Panc1 (cell line): ENCODE measurements around the gene PIK3CD. TPM values are rescaled to one million over a fixed set of nuclear protein-coding genes. Genes with fewer than 3 reads are reported as not detected.

ENCODE experiments used
- ATAC-seq: fragments of 200-7000 bp; cut with Tn5 transposase; 2 replicates; pipeline ENCODE4 v1.9.1; 2020; ENCODE audit warnings: mild to moderate bottlenecking, moderate library complexity
- BruUV-seq: library from RNA; stranded (reverse); fragments of 400-500 nt; replicated peaks from 2 replicates; lab custom pipeline; 2021; lab: Mats Ljungman, UMichigan
- CTCF ChIA-PET: fragments of 300-600 bp; sonication (Branson Sonifier 250); formaldehyde crosslinking; loops from one replicate; lab custom pipeline; 2022; ENCODE audit warnings: antibody characterized with exemption; lab: Charles Lee
- POLR2A ChIA-PET: fragments of 300-600 bp; sonication (Branson Sonifier 250); formaldehyde crosslinking; loops from one replicate; lab custom pipeline; 2022; ENCODE audit warnings: antibody characterized with exemption; lab: Charles Lee
- DNase-seq: peaks from one replicate; pipeline ENCODE4 v3.0.0-alpha.2; 2010; ENCODE audit warnings: low read depth, low spot score
- H3K27ac ChIP-seq: 2 replicates; pipeline ENCODE4 v1.5.1; 2011; ENCODE audit warnings: mild to moderate bottlenecking, low read length, inconsistent platforms
- H3K27me3 ChIP-seq: fragments of 200-500 bp; sonication (Bioruptor generic); 2 replicates; pipeline ENCODE4 v1.6.0; 2014; ENCODE audit warnings: low read length, inconsistent platforms; ENCODE audit not compliant: control insufficient read depth, insufficient read depth
- H3K36me3 ChIP-seq: fragments of 200-500 bp; sonication (Bioruptor generic); 2 replicates; pipeline ENCODE4 v1.5.1; 2014; ENCODE audit warnings: inconsistent platforms, mild to moderate bottlenecking, low read length, moderate library complexity; ENCODE audit not compliant: control insufficient read depth, insufficient read depth
- H3K4me1 ChIP-seq: 2 replicates; pipeline ENCODE4 v1.5.1; 2011; ENCODE audit warnings: inconsistent platforms, mild to moderate bottlenecking, low read length, moderate library complexity; ENCODE audit not compliant: control insufficient read depth, insufficient read depth
- H3K4me3 ChIP-seq, 2 experiments: 2 replicates each; pipeline ENCODE4 v1.5.1; 2011 to 2012; ENCODE audit warnings: low read depth in 2 of 2, low read length in 2 of 2, mild to moderate bottlenecking in 2 of 2, inconsistent platforms in 1 of 2, moderate library complexity in 1 of 2
- H3K9me3 ChIP-seq: fragments of 200-500 bp; sonication (Bioruptor generic); 2 replicates; pipeline ENCODE4 v1.5.1; 2014; ENCODE audit warnings: low read depth, mild to moderate bottlenecking, inconsistent platforms, low read length, moderate library complexity; ENCODE audit not compliant: control insufficient read depth, insufficient read depth
- POLR2AphosphoS5 ChIP-seq: IDR thresholded peaks from 2 replicates; pipeline ENCODE4 v1.6.1; 2012; ENCODE audit warnings: mild to moderate bottlenecking, low read depth, low read length, moderate library complexity
- SIN3A ChIP-seq: IDR thresholded peaks from 2 replicates; pipeline ENCODE4 v1.6.1; 2012; ENCODE audit warnings: low read depth, mild to moderate bottlenecking, low read length, moderate library complexity, borderline replicate concordance; ENCODE audit not compliant: insufficient read depth
- TCF7L2 ChIP-seq: IDR thresholded peaks from 2 replicates; pipeline ENCODE4 v1.6.1; 2011; ENCODE audit warnings: mild to moderate bottlenecking, low read depth, low read length, inconsistent platforms
- in situ Hi-C: cut with HindIII; loops from 2 replicates; pipeline ENCODE4 v1.10.0; 2016; ENCODE audit warnings: low sequenced_read_pairs, low pct_unique_long_range_greater_than_20kb
- intact Hi-C: fragments of 100-400 bp; cut with micrococcal nuclease; formaldehyde crosslinking; loops from one replicate; pipeline ENCODE4 v1.10.0; 2022; ENCODE audit not compliant: unreplicated experiment
- total RNA-seq: library from RNA; stranded (reverse); gene quantifications from one replicate; pipeline ENCODE4 v1.2.1, GENCODE V29; 2021; ENCODE audit not compliant: unreplicated experiment
- TF ChIP-seq, protein P1 (sequence below), 2 experiments: IDR thresholded peaks; 2 replicates each; pipeline ENCODE4 v1.6.1; 2011 to 2012; ENCODE audit warnings: low read depth in 2 of 2, control low read depth in 1 of 2, low read length in 1 of 2, mild to moderate bottlenecking in 1 of 2, moderate library complexity in 1 of 2; ENCODE audit not compliant: insufficient read depth in 1 of 2
- TF ChIP-seq, protein P2 (sequence below): fragments of 450-650 bp; IDR thresholded peaks from 2 replicates; pipeline ENCODE4 v1.5.1; 2017; ENCODE audit warnings: mild to moderate bottlenecking

The PIK3CD gene
- total RNA-seq, 1 experiment from 2014 or later = 12.5 TPM

DNA sequence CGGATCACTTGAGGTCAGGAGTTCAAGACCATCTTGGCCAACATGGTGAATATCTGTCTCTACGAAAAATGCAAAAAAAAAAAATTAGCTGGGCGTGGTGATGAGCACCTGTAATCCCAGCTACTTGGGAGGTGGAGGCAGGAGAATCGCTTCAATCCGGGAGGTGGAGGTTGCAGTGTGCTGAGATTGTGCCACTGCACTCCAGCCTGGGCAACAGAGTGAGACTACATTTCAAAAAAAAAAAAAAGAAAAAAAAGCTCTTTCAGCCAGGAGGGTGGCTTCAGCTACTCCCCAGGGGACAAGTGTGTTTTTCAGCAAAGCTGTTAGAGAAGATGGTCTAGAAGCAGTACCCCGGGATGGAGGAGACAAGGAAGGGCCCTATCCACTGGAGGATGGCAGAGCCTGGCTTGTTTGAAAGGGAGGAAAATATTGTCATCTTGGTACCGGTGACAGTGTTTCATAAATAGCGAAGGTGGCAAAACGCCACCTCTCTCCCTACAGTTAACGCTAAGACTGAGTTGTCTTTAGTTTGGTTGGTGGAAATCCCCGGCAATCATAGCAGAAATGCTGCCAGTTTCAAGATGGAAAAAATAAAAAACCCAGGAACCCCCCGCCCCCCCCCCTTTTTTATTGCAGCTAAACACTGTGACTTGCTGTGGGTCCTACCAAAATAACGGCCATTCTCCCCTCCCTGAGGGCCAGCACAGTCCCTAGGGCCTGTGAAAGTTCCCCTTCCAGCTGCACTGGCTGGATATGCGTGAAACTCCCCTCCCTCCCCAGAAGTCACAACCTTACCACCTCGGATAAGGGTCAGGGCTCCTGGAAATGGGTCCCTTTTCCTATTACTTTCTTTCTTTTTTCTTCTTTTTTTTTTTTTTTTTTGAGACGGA lies 3.5 kb downstream of the PIK3CD start:
- Histone ChIP-seq H3K4me1 (no peaks in the 10 kb centered on the region), H3K27me3 (no peaks in the 10 kb centered on the region), H3K9me3 (no peaks in the 10 kb centered on the region), H3K36me3 (no peaks in the 10 kb centered on the region), H3K4me3 (no peak overlapping the region), H3K27ac (no peak overlapping the region)
- in situ Hi-C loops (no loop called here), intact Hi-C loops (no loop called here)
- ChIA-PET POLR2A (interaction anchor here (0.6 to 0.7 kb wide), 2 partner anchors 63 to 356 kb away, joined by 4 to 5 read pairs; no protein-coding TSS in a partner anchor), CTCF (interaction anchor here (0.6 to 0.7 kb wide), 3 partner anchors 29 to 56 kb away, joined by 3 to 6 read pairs (median 5); no protein-coding TSS in a partner anchor)
- no peak for TF ChIP-seq TCF7L2
- BruUV-seq = no TSS peak
- DNase-seq = no peak
- no peak for ATAC-seq

DNA sequence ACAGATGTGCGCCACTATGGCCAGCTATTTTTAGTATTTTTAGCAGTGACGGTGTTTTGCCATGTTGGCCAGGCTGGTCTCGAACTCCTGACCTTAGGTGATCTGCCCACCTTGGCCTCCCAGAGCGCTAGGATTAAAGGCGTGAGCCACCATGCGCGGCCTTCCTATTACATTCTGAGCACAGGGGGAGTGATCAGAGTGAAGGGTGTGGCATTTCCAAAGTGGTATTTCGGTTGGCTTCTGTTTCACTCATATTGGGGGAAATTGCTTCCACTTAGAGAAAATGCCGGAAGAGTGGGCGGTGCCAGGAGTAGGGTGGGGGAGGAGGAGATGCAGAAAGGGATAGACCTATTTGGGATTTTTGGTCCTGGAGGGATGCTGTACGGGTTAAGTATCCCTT lies 4.3 kb downstream of the PIK3CD start:
- Histone ChIP-seq H3K4me3 (no peak overlapping the region), H3K27ac (no peak overlapping the region), H3K4me1 (no peaks in the 10 kb centered on the region), H3K36me3 (no peaks in the 10 kb centered on the region), H3K9me3 (no peaks in the 10 kb centered on the region), H3K27me3 (no peaks in the 10 kb centered on the region)
- no TSS peak for BruUV-seq
- POLR2A ChIA-PET = no interaction called here
- intact Hi-C loops (no loop called here), in situ Hi-C loops (no loop called here)
- TF ChIP-seq, protein P1, sequence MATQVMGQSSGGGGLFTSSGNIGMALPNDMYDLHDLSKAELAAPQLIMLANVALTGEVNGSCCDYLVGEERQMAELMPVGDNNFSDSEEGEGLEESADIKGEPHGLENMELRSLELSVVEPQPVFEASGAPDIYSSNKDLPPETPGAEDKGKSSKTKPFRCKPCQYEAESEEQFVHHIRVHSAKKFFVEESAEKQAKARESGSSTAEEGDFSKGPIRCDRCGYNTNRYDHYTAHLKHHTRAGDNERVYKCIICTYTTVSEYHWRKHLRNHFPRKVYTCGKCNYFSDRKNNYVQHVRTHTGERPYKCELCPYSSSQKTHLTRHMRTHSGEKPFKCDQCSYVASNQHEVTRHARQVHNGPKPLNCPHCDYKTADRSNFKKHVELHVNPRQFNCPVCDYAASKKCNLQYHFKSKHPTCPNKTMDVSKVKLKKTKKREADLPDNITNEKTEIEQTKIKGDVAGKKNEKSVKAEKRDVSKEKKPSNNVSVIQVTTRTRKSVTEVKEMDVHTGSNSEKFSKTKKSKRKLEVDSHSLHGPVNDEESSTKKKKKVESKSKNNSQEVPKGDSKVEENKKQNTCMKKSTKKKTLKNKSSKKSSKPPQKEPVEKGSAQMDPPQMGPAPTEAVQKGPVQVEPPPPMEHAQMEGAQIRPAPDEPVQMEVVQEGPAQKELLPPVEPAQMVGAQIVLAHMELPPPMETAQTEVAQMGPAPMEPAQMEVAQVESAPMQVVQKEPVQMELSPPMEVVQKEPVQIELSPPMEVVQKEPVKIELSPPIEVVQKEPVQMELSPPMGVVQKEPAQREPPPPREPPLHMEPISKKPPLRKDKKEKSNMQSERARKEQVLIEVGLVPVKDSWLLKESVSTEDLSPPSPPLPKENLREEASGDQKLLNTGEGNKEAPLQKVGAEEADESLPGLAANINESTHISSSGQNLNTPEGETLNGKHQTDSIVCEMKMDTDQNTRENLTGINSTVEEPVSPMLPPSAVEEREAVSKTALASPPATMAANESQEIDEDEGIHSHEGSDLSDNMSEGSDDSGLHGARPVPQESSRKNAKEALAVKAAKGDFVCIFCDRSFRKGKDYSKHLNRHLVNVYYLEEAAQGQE (IDR thresholded peaks at IDR 0.05; ENCODE audit: insufficient read depth in 1 of 2, low read depth in 2 of 2, low read length in 1 of 2) = no peak
- no peak for TF ChIP-seq POLR2AphosphoS5
- DNase-seq (no peak), ATAC-seq (no peak)
- CTCF ChIA-PET = interaction anchor here (0.7 kb wide), 2 partner anchors 57 to 224 kb away, joined by 3 to 6 read pairs; no protein-coding TSS in a partner anchor

DNA sequence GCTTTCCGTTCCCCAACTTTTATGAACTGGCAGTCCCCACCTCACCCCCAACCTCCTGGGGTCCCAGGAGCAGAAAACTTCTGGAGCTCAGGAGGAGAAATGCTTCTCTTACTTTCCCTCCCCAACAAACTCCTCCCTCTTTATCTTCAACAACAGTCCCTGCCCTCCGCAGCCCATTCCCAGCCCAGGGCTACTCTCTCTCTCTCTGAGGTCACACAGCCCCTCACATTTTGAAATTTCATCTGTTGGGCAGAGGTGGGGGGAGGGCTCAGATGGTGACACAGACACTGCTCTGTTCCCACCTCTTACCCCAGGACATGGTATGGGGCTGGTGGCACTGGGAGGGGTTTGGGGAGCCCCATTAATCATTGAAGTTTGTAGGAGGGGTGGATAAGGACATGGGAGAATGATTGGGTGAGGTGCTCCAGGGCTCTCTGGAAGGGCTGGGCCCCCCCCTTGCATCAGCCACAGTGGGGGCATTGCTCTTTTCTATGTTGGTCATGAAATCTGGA lies 6.0 kb downstream of the PIK3CD start:
- Histone ChIP-seq H3K4me1 (no peaks in the 10 kb centered on the region), H3K27me3 (no peaks in the 10 kb centered on the region), H3K4me3 (no peak overlapping the region), H3K9me3 (no peaks in the 10 kb centered on the region), H3K27ac (no peak overlapping the region), H3K36me3 (no peaks in the 10 kb centered on the region)
- POLR2A ChIA-PET = interaction anchor here (0.7 kb wide), 1 partner anchor 9 kb away, joined by 9 read pairs; no protein-coding TSS in a partner anchor
- intact Hi-C loops (no loop called here), in situ Hi-C loops (no loop called here)
- DNase-seq (no peak), ATAC-seq (no peak)
- no TSS peak for BruUV-seq
- CTCF ChIA-PET = no interaction called here
- TF ChIP-seq SIN3A (no peak), POLR2AphosphoS5 (no peak), TCF7L2 (no peak)
- TF ChIP-seq, protein P2, sequence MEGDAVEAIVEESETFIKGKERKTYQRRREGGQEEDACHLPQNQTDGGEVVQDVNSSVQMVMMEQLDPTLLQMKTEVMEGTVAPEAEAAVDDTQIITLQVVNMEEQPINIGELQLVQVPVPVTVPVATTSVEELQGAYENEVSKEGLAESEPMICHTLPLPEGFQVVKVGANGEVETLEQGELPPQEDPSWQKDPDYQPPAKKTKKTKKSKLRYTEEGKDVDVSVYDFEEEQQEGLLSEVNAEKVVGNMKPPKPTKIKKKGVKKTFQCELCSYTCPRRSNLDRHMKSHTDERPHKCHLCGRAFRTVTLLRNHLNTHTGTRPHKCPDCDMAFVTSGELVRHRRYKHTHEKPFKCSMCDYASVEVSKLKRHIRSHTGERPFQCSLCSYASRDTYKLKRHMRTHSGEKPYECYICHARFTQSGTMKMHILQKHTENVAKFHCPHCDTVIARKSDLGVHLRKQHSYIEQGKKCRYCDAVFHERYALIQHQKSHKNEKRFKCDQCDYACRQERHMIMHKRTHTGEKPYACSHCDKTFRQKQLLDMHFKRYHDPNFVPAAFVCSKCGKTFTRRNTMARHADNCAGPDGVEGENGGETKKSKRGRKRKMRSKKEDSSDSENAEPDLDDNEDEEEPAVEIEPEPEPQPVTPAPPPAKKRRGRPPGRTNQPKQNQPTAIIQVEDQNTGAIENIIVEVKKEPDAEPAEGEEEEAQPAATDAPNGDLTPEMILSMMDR = no peak
- TF ChIP-seq, protein P1 (IDR thresholded peaks at IDR 0.05; ENCODE audit: insufficient read depth in 1 of 2, low read depth in 2 of 2, low read length in 1 of 2) = no peak
